Caco-2 (cell line): ENCODE data around the gene MX1. TPM values are rescaled to one million over a fixed set of nuclear protein-coding genes. Genes with fewer than 3 reads are reported as not detected.

Source experiments
- BruUV-seq: library from RNA; stranded (reverse); fragments of 400-500 nt; replicated peaks from 2 replicates; lab custom pipeline; 2021; lab: Mats Ljungman, UMichigan
- CTCF ChIA-PET: fragments of 300-600 bp; sonication (Branson Sonifier 250); formaldehyde crosslinking; loops from one replicate; lab custom pipeline; 2022; ENCODE audit warnings: antibody characterized with exemption; lab: Charles Lee
- POLR2A ChIA-PET: fragments of 300-600 bp; sonication (Branson Sonifier 250); formaldehyde crosslinking; loops from one replicate; lab custom pipeline; 2022; ENCODE audit warnings: antibody characterized with exemption; lab: Charles Lee
- DNase-seq, 2 experiments: peaks; one replicate each; pipeline versions ENCODE4 v3.0.0 to v3.0.0-alpha.2; 2020 to 2022
- H3K27me3 ChIP-seq: replicated peaks from 2 replicates; pipeline ENCODE4 v1.6.0; 2011; ENCODE audit warnings: low read length; ENCODE audit not compliant: control insufficient read depth, insufficient read depth
- H3K36me3 ChIP-seq: 2 replicates; pipeline ENCODE4 v1.5.1; 2011; ENCODE audit warnings: low read length; ENCODE audit not compliant: control insufficient read depth, insufficient read depth
- H3K4me1 ChIP-seq: fragments of 250-450 bp; sonication (Bioruptor Pico); 2 replicates; pipeline ENCODE4 v1.5.1; 2020; ENCODE audit warnings: mild to moderate bottlenecking
- H3K4me3 ChIP-seq: 2 replicates; pipeline ENCODE4 v1.5.1; 2011; ENCODE audit warnings: low read depth, mild to moderate bottlenecking, control low read depth, low read length
- H3K9me3 ChIP-seq: fragments of 250-450 bp; sonication (Bioruptor Pico); 2 replicates; pipeline ENCODE4 v1.5.1; 2020; ENCODE audit warnings: mild to moderate bottlenecking, moderate library complexity
- H3K27ac Mint-ChIP-seq: one replicate; pipeline ENCODE4 v1.8.0; 2022; ENCODE audit warnings: mixed read lengths; ENCODE audit not compliant: unreplicated experiment
- H3K27me3 Mint-ChIP-seq: one replicate; pipeline ENCODE4 v1.8.0; 2022; ENCODE audit warnings: mixed read lengths; ENCODE audit not compliant: insufficient read depth, unreplicated experiment
- H3K36me3 Mint-ChIP-seq: one replicate; pipeline ENCODE4 v1.8.0; 2022; ENCODE audit warnings: mild to moderate bottlenecking, mixed read lengths; ENCODE audit not compliant: insufficient read depth, unreplicated experiment
- H3K4me1 Mint-ChIP-seq: one replicate; pipeline ENCODE4 v1.8.0; 2022; ENCODE audit warnings: low read depth, mixed read lengths; ENCODE audit not compliant: unreplicated experiment
- H3K4me3 Mint-ChIP-seq: one replicate; pipeline ENCODE4 v1.8.0; 2022; ENCODE audit warnings: mild to moderate bottlenecking, moderate library complexity, mixed read lengths; ENCODE audit not compliant: unreplicated experiment
- H3K9me3 Mint-ChIP-seq: one replicate; pipeline ENCODE4 v1.8.0; 2022; ENCODE audit warnings: mixed read lengths; ENCODE audit not compliant: unreplicated experiment
- CTCF ChIP-seq, 2 experiments: fragments of 200-600 bp in 1 of 2; IDR thresholded peaks; 1 replicate in 1 of 2; 2 replicates in 1 of 2; pipeline versions ENCODE4 v1.5.1 to v1.8.0; 2011 to 2022; ENCODE audit warnings: antibody characterized with exemption in 1 of 2, control low read depth in 1 of 2, inconsistent platforms in 1 of 2, low read depth in 1 of 2, low read length in 1 of 2, mild to moderate bottlenecking in 1 of 2, moderate library complexity in 1 of 2; ENCODE audit not compliant: insufficient read depth in 1 of 2, severe bottlenecking in 1 of 2, unreplicated experiment in 1 of 2
- intact Hi-C: fragments of 100-400 bp; cut with micrococcal nuclease; formaldehyde crosslinking; loops from one replicate; pipeline ENCODE4 v1.10.0; 2022; ENCODE audit not compliant: unreplicated experiment
- total RNA-seq: library from RNA; stranded (reverse); gene quantifications from 2 replicates; pipeline ENCODE4 v1.2.3, GENCODE V29; 2022

Gene MX1
- total RNA-seq, 1 experiment from 2014 or later = 18.9 TPM

GRCh38 chr21:41459884-41460534 is 34.0 kb downstream of the MX1 start:
- ChIA-PET CTCF (interaction anchor here (1.1 to 3.9 kb wide), 2 partner anchors 93 to 177 kb away, joined by 3 to 37 read pairs; no protein-coding TSS in a partner anchor), POLR2A (no interaction called here)
- BruUV-seq = no TSS peak
- H3K36me3 Mint-ChIP-seq = peaks cover 37% of the 10 kb centered on the region
- no peak for DNase-seq
- H3K27ac Mint-ChIP-seq = peak overlapping the region; percentile 26
- H3K4me3 Mint-ChIP-seq = no peak overlapping the region
- Histone ChIP-seq H3K4me3 (no peak overlapping the region), H3K27me3 (no peaks in the 10 kb centered on the region), H3K36me3 (peaks cover 4% of the 10 kb centered on the region; the same call in 1 of the 2 replicates), H3K4me1 (no peaks in the 10 kb centered on the region), H3K9me3 (peaks cover 18% of the 10 kb centered on the region)
- H3K9me3 Mint-ChIP-seq = peaks cover 17% of the 10 kb centered on the region
- intact Hi-C loops = loop anchor here (1.0 to 5.0 kb wide), 3 partner anchors 93 to 338 kb away; no protein-coding TSS in a partner anchor
- peaks cover 13% of the 10 kb centered on the region for H3K4me1 Mint-ChIP-seq
- TF ChIP-seq CTCF (IDR thresholded peaks at IDR 0.05; ENCODE audit: insufficient read depth in 1 of 2, low read depth in 1 of 2, low read length in 1 of 2, severe bottlenecking in 1 of 2, unreplicated experiment in 1 of 2) = no peak
- H3K27me3 Mint-ChIP-seq = no peaks in the 10 kb centered on the region

GRCh38 chr21:41460578-41461527 is 34.8 kb downstream of the MX1 start:
- DNase-seq = peak; percentile 72 to 74
- H3K27me3 Mint-ChIP-seq = no peaks in the 10 kb centered on the region
- Histone ChIP-seq H3K27me3 (no peaks in the 10 kb centered on the region), H3K4me3 (no peak overlapping the region), H3K4me1 (no peaks in the 10 kb centered on the region), H3K36me3 (peaks cover 4% of the 10 kb centered on the region; the same call in 1 of the 2 replicates), H3K9me3 (peaks cover 18% of the 10 kb centered on the region)
- CTCF ChIA-PET = interaction anchor here (1.1 to 3.9 kb wide), 2 partner anchors 94 to 177 kb away, joined by 3 to 37 read pairs; no protein-coding TSS in a partner anchor
- peaks cover 13% of the 10 kb centered on the region for H3K4me1 Mint-ChIP-seq
- no TSS peak for BruUV-seq
- POLR2A ChIA-PET = interaction anchor here (0.6 kb wide), 1 partner anchor 142 kb away, joined by 4 read pairs; no protein-coding TSS in a partner anchor
- no peak overlapping the region for H3K27ac Mint-ChIP-seq
- intact Hi-C loops = loop anchor here (1.0 to 5.0 kb wide), 3 partner anchors 94 to 339 kb away; no protein-coding TSS in a partner anchor
- peaks cover 17% of the 10 kb centered on the region for H3K9me3 Mint-ChIP-seq
- no peak overlapping the region for H3K4me3 Mint-ChIP-seq
- TF ChIP-seq CTCF (IDR thresholded peaks at IDR 0.05; ENCODE audit: insufficient read depth in 1 of 2, low read depth in 1 of 2, low read length in 1 of 2, severe bottlenecking in 1 of 2, unreplicated experiment in 1 of 2) = peak; percentile 77 to 78
- H3K36me3 Mint-ChIP-seq = peaks cover 46% of the 10 kb centered on the region

- peaks cover 6% of the 10 kb centered on the region; the same call in 1 of the 2 replicates for H3K36me3 ChIP-seq
- H3K27me3 ChIP-seq = no peaks in the 10 kb centered on the region
- CTCF ChIA-PET = no interaction called here
- H3K4me3 ChIP-seq = no peak overlapping the region
- Mint-ChIP-seq H3K27ac (no peak overlapping the region), H3K9me3 (peaks cover 17% of the 10 kb centered on the region), H3K4me1 (no peaks in the 10 kb centered on the region), H3K4me3 (no peak overlapping the region), H3K36me3 (peaks cover 89% of the 10 kb centered on the region), H3K27me3 (no peaks in the 10 kb centered on the region)
- TF ChIP-seq CTCF (IDR thresholded peaks at IDR 0.05; ENCODE audit: insufficient read depth in 1 of 2, low read depth in 1 of 2, low read length in 1 of 2, severe bottlenecking in 1 of 2, unreplicated experiment in 1 of 2) = no peak
- H3K9me3 ChIP-seq = peaks cover 18% of the 10 kb centered on the region
- DNase-seq = no peak
- no peaks in the 10 kb centered on the region for H3K4me1 ChIP-seq
- BruUV-seq = no TSS peak
- POLR2A ChIA-PET = no interaction called here
- intact Hi-C loops = no loop called here
Measured at GRCh38 chr21:41465176-41465781, 39.2 kb downstream of the MX1 start.
